Neural cell (in vitro differentiated cells): ENCODE results near the gene BST1. TPM values are rescaled to one million over a fixed set of nuclear protein-coding genes. Genes with fewer than 3 reads are reported as not detected.

Source experiments
- H2AFZ ChIP-seq: fragments of 200-600, 300-800 bp; sonication (generic), shearing (Covaris generic); 2 replicates; pipeline ENCODE4 v1.6.0; 2014; ENCODE audit warnings: low read depth, mild to moderate bottlenecking, antibody characterized with exemption, low read length, moderate library complexity
- H3F3A ChIP-seq: fragments of 200-600 bp; shearing (Covaris generic); 2 replicates; pipeline ENCODE4 v1.6.1; 2016; ENCODE audit warnings: mild to moderate bottlenecking, moderate library complexity, mixed read lengths, antibody characterized with exemption, low read length; ENCODE audit not compliant: insufficient read depth, poor library complexity, severe bottlenecking
- H3K27ac ChIP-seq: fragments of 200-600, 300-800 bp; sonication (generic), shearing (Covaris generic); 2 replicates; pipeline ENCODE4 v1.5.1; 2014; ENCODE audit warnings: mild to moderate bottlenecking, low read length, moderate library complexity
- H3K27me3 ChIP-seq: fragments of 300-800, 200-600 bp; sonication (generic), shearing (Covaris generic); 2 replicates; pipeline ENCODE4 v1.6.0; 2014; ENCODE audit warnings: mild to moderate bottlenecking, low read depth, low read length, moderate library complexity; ENCODE audit not compliant: insufficient read depth
- H3K36me3 ChIP-seq: fragments of 300-800, 200-600 bp; sonication (generic), shearing (Covaris generic); 2 replicates; pipeline ENCODE4 v1.5.1; 2014; ENCODE audit warnings: mild to moderate bottlenecking, antibody characterized with exemption, low read length, moderate library complexity; ENCODE audit not compliant: insufficient read depth
- H3K4me2 ChIP-seq: fragments of 300-800, 200-600 bp; sonication (generic), shearing (Covaris generic); 2 replicates; pipeline ENCODE4 v1.6.0; 2014; ENCODE audit warnings: mild to moderate bottlenecking, low read length
- H3K4me3 ChIP-seq: fragments of 300-800, 200-600 bp; sonication (generic), shearing (Covaris generic); 2 replicates; pipeline ENCODE4 v1.5.1; 2014; ENCODE audit warnings: mild to moderate bottlenecking, low read length, moderate library complexity
- H3K79me2 ChIP-seq: fragments of 200-600 bp; shearing (Covaris generic); replicated peaks from 2 replicates; pipeline ENCODE4 v1.6.0; 2014; ENCODE audit warnings: mild to moderate bottlenecking, low read length, moderate library complexity; ENCODE audit not compliant: insufficient read depth
- H3K9ac ChIP-seq: fragments of 300-800, 200-600 bp; sonication (generic), shearing (Covaris generic); 2 replicates; pipeline ENCODE4 v1.6.1; 2016; ENCODE audit warnings: mild to moderate bottlenecking, low read length, mixed read lengths
- H3K9me2 ChIP-seq: fragments of 200-600 bp; shearing (Covaris generic); 2 replicates; pipeline ENCODE4 v1.6.1; 2016; ENCODE audit warnings: mild to moderate bottlenecking, low read length, mixed read lengths; ENCODE audit not compliant: insufficient read depth
- H3K9me3 ChIP-seq: fragments of 200-600, 300-800 bp; sonication (generic), shearing (Covaris generic); 2 replicates; pipeline ENCODE4 v1.6.1; 2016; ENCODE audit warnings: mild to moderate bottlenecking, mixed run types, low read length, moderate library complexity, mixed read lengths
- H4K20me1 ChIP-seq: fragments of 200-600 bp; shearing (Covaris generic); 2 replicates; pipeline ENCODE4 v1.6.1; 2016; ENCODE audit warnings: mild to moderate bottlenecking, mixed run types; ENCODE audit not compliant: insufficient read depth
- CTCF ChIP-seq: fragments of 450-650 bp; IDR thresholded peaks from 2 replicates; pipeline ENCODE4 v1.5.1; 2014; ENCODE audit warnings: antibody characterized with exemption, mild to moderate bottlenecking, moderate library complexity; ENCODE audit not compliant: poor library complexity, severe bottlenecking
- EP300 ChIP-seq: fragments of 450-650 bp; conservative IDR thresholded peaks from 2 replicates; pipeline ENCODE4 v1.6.1; 2014; ENCODE audit warnings: antibody characterized with exemption, mild to moderate bottlenecking, moderate library complexity; ENCODE audit not compliant: poor library complexity, severe bottlenecking
- EZH2 ChIP-seq: fragments of 200-600, 300-800 bp; shearing (Covaris generic), sonication (generic); IDR thresholded peaks from 2 replicates; pipeline ENCODE4 v1.6.1; 2014; ENCODE audit warnings: antibody characterized with exemption, low read length, borderline replicate concordance, mild to moderate bottlenecking; ENCODE audit not compliant: insufficient read depth, poor library complexity, severe bottlenecking
- MXI1 ChIP-seq: fragments of 450-650 bp; conservative IDR thresholded peaks from 2 replicates; pipeline ENCODE4 v1.6.1; 2014; ENCODE audit warnings: antibody characterized with exemption, mild to moderate bottlenecking; ENCODE audit not compliant: poor library complexity, severe bottlenecking
- POLR2AphosphoS5 ChIP-seq: IDR thresholded peaks from 2 replicates; pipeline ENCODE4 v1.6.1; 2012
- RAD21 ChIP-seq: fragments of 450-650 bp; conservative IDR thresholded peaks from 2 replicates; pipeline ENCODE4 v1.6.1; 2014; ENCODE audit warnings: antibody characterized with exemption, mild to moderate bottlenecking, moderate library complexity
- REST ChIP-seq: IDR thresholded peaks from 2 replicates; pipeline ENCODE4 v1.6.1; 2012; ENCODE audit warnings: borderline replicate concordance
- SMC3 ChIP-seq: fragments of 450-650 bp; conservative IDR thresholded peaks from 2 replicates; pipeline ENCODE4 v1.6.1; 2014; ENCODE audit warnings: antibody characterized with exemption, mild to moderate bottlenecking, moderate library complexity; ENCODE audit not compliant: poor library complexity
- TAF1 ChIP-seq: IDR thresholded peaks from 2 replicates; pipeline ENCODE4 v1.6.1; 2012; ENCODE audit warnings: low read depth
- polyA plus RNA-seq: library from polyadenylated mRNA; depleted of rRNA; stranded (reverse); fragments of >200 nt; gene quantifications from 2 replicates; pipeline ENCODE4 v1.2.3, GENCODE V29; 2014

BST1 gene
- polyA plus RNA-seq, 1 donor from 2014 or later = 1.6 TPM

GRCh38 chr4:15681067-15681371, 21.8 kb upstream of the BST1 start:
- Histone ChIP-seq H3K9me3 (no peaks in the 10 kb centered on the region), H3K4me3 (peak overlapping the region; percentile 80), H3K36me3 (peaks cover 4% of the 10 kb centered on the region), H3K27ac (no peak overlapping the region), H3K9ac (no peak overlapping the region), H3K79me2 (peaks cover 58% of the 10 kb centered on the region), H3F3A (no peaks in the 10 kb centered on the region), H4K20me1 (no peaks in the 10 kb centered on the region), H3K9me2 (no peaks in the 10 kb centered on the region), H2AFZ (peak overlapping the region; percentile 41), H3K27me3 (no peaks in the 10 kb centered on the region), H3K4me2 (peak overlapping the region; percentile 76)
- no peak for TF ChIP-seq MXI1
- no peak for TF ChIP-seq REST
- no peak for TF ChIP-seq TAF1
- no peak for TF ChIP-seq EP300
- TF ChIP-seq POLR2AphosphoS5 = no peak
- no peak for TF ChIP-seq RAD21

GRCh38 chr4:15681372-15682241, 21.3 kb upstream of the BST1 start, which contains the start of gene FAM200B:
FAM200B (plus strand) TSS chr4:15681827; CDS start chr4:15686978, 5,151 bp downstream.
- Histone ChIP-seq H3K27ac (peak within 1 kb of the TSS; percentile 95), H2AFZ (peak within 1 kb of the TSS; percentile 95), H3K36me3 (peaks cover 4% of the 10 kb centered on the region), H3K4me2 (peak within 1 kb of the TSS; percentile 98), H3K9me3 (no peaks in the 10 kb centered on the region), H4K20me1 (no peaks in the 10 kb centered on the region), H3F3A (no peaks in the 10 kb centered on the region), H3K4me3 (peak within 1 kb of the TSS; percentile 80), H3K79me2 (peaks cover 52% of the 10 kb centered on the region), H3K9me2 (no peaks in the 10 kb centered on the region), H3K27me3 (no peaks in the 10 kb centered on the region), H3K9ac (peak within 1 kb of the TSS; percentile 93)
- peak; percentile 79 for TF ChIP-seq TAF1
- peak; percentile 45 for TF ChIP-seq SMC3
- TF ChIP-seq MXI1 = peak; percentile 98
- peak; percentile 33 for TF ChIP-seq EP300
- no peak for TF ChIP-seq EZH2
- peak; percentile 92 for TF ChIP-seq POLR2AphosphoS5
- TF ChIP-seq RAD21 = peak; percentile 51
- peak; percentile 52 for TF ChIP-seq CTCF
- peak; percentile 85 for TF ChIP-seq REST
